Measurements from ENCODE around the gene FRMD8.

DNA sequence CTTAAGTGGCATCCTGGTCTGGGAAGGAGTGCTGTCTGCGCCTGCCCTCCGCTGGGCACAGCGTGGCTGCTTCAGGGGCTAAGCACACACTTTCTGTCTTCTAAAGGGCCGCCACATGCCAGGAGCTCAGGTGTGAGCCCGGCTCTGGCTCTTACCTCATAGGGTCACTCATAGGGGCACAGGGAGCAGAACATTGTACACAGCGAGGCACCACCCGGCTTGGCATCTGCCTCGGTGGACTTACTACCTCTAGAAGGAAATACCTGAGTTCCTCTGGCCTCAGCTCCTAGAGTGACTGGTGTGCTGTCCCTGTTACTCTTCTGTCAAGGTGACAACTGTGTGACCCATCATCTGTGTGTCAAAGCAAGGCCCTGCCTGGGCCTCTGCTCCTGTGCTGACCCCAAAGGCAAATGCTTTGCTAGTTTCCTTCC is 49.6 kb downstream of the FRMD8 start:
- TF ChIP-seq, protein P1, sequence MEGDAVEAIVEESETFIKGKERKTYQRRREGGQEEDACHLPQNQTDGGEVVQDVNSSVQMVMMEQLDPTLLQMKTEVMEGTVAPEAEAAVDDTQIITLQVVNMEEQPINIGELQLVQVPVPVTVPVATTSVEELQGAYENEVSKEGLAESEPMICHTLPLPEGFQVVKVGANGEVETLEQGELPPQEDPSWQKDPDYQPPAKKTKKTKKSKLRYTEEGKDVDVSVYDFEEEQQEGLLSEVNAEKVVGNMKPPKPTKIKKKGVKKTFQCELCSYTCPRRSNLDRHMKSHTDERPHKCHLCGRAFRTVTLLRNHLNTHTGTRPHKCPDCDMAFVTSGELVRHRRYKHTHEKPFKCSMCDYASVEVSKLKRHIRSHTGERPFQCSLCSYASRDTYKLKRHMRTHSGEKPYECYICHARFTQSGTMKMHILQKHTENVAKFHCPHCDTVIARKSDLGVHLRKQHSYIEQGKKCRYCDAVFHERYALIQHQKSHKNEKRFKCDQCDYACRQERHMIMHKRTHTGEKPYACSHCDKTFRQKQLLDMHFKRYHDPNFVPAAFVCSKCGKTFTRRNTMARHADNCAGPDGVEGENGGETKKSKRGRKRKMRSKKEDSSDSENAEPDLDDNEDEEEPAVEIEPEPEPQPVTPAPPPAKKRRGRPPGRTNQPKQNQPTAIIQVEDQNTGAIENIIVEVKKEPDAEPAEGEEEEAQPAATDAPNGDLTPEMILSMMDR (IDR thresholded peaks at IDR 0.05; ENCODE audit: extremely low read depth in 1 of 2, insufficient read depth in 1 of 2, low read depth in 1 of 2, low read length in 2 of 2): no peak
- TF ChIP-seq EZH2 (IDR thresholded peaks at IDR 0.05; ENCODE audit: borderline replicate concordance, low read depth, low read length, severe bottlenecking) (no peak), POLR2A (IDR thresholded peaks at IDR 0.05; ENCODE audit: low read depth, low read length) (no peak), GATA2 (IDR thresholded peaks at IDR 0.05; ENCODE audit: insufficient read depth, insufficient read length, low read depth, low read length) (no peak), POLR2AphosphoS5 (IDR thresholded peaks at IDR 0.05; ENCODE audit: insufficient read depth, low read depth, low read length) (no peak), MAX (IDR thresholded peaks at IDR 0.05; ENCODE audit: insufficient read depth, insufficient read length) (no peak)
